PC-3 (cell line): ENCODE data around the gene CNIH3. TPM values are rescaled to one million over a fixed set of nuclear protein-coding genes. Genes with fewer than 3 reads are reported as not detected.
"Not testable (repeated sequence)": the region's sequence is repeated elsewhere in the genome, so short reads cannot be mapped to it uniquely, and the experiment has no call there.

Experiments used
- ATAC-seq: fragments of 200-7000 bp; cut with Tn5 transposase; 2 replicates; pipeline ENCODE4 v1.9.1; 2020; ENCODE audit warnings: mild to moderate bottlenecking, moderate library complexity
- BruUV-seq: library from RNA; stranded (reverse); fragments of 400-500 nt; replicated peaks from 2 replicates; lab custom pipeline; 2021; lab: Mats Ljungman, UMichigan
- CTCF ChIA-PET: fragments of 300-600 bp; sonication (Branson Sonifier 250); formaldehyde crosslinking; loops from one replicate; lab custom pipeline; 2022; ENCODE audit warnings: antibody characterized with exemption; lab: Charles Lee
- POLR2A ChIA-PET: fragments of 300-600 bp; sonication (Branson Sonifier 250); formaldehyde crosslinking; loops from one replicate; lab custom pipeline; 2022; ENCODE audit warnings: antibody characterized with exemption; ENCODE audit not compliant: unreplicated experiment; lab: Charles Lee
- DNase-seq: peaks from one replicate; pipeline ENCODE4 v3.0.0-alpha.2; 2015
- H2AFZ ChIP-seq: fragments of 300-600 bp; sonication (generic); 2 replicates; pipeline ENCODE4 v1.6.0; 2016; ENCODE audit warnings: antibody characterized with exemption, low read length
- H3F3A ChIP-seq: fragments of 300-600 bp; sonication (generic); one replicate; pipeline ENCODE4 v1.6.0; 2017; ENCODE audit warnings: antibody characterized with exemption, low read length, control low read depth, mild to moderate bottlenecking; ENCODE audit not compliant: unreplicated experiment
- H3K27ac ChIP-seq: fragments of 300-600 bp; sonication (generic); 2 replicates; pipeline ENCODE4 v1.5.1; 2016; ENCODE audit warnings: mild to moderate bottlenecking, low read length
- H3K27me3 ChIP-seq: fragments of 300-600 bp; sonication (generic); 2 replicates; pipeline ENCODE4 v1.6.1; 2016; ENCODE audit warnings: low read length, mixed read lengths
- H3K36me3 ChIP-seq: fragments of 300-600 bp; sonication (generic); 2 replicates; pipeline ENCODE4 v1.6.1; 2016; ENCODE audit warnings: low read depth, mixed run types, low read length, mixed read lengths
- H3K4me1 ChIP-seq: fragments of 300-600 bp; sonication (generic); 2 replicates; pipeline ENCODE4 v1.5.1; 2016; ENCODE audit warnings: low read length; ENCODE audit not compliant: insufficient read depth
- H3K4me2 ChIP-seq: fragments of 300-600 bp; sonication (generic); 2 replicates; pipeline ENCODE4 v1.6.0; 2016; ENCODE audit warnings: low read length
- H3K4me3 ChIP-seq: fragments of 300-600 bp; sonication (generic); 2 replicates; pipeline ENCODE4 v1.5.1; 2016; ENCODE audit warnings: mild to moderate bottlenecking, low read length, mixed read lengths
- H3K79me2 ChIP-seq: fragments of 300-600 bp; sonication (generic); 2 replicates; pipeline ENCODE4 v1.6.1; 2017; ENCODE audit warnings: low read length, mixed read lengths
- H3K9ac ChIP-seq: fragments of 300-600 bp; sonication (generic); 2 replicates; pipeline ENCODE4 v1.6.0; 2016; ENCODE audit warnings: mild to moderate bottlenecking, low read length
- H3K9me2 ChIP-seq: fragments of 300-600 bp; sonication (generic); replicated peaks from 2 replicates; pipeline ENCODE4 v1.6.1; 2016; ENCODE audit warnings: mixed run types, low read length, mixed read lengths
- H3K9me3 ChIP-seq: fragments of 300-600 bp; sonication (generic); 2 replicates; pipeline ENCODE4 v1.6.1; 2016; ENCODE audit warnings: low read length, mixed read lengths
- H4K20me1 ChIP-seq: fragments of 300-600 bp; sonication (generic); 2 replicates; pipeline ENCODE4 v1.6.1; 2016; ENCODE audit warnings: low read length, mixed read lengths
- EZH2 ChIP-seq: fragments of 300-600 bp; sonication (generic); IDR thresholded peaks from one replicate; pipeline ENCODE4 v1.6.1; 2017; ENCODE audit warnings: antibody characterized with exemption, mild to moderate bottlenecking, low read length; ENCODE audit not compliant: unreplicated experiment
- EZH2phosphoT487 ChIP-seq: fragments of 300-600 bp; sonication (generic); IDR thresholded peaks from 2 replicates; pipeline ENCODE4 v1.6.1; 2018; ENCODE audit warnings: mild to moderate bottlenecking, antibody characterized with exemption, low read length, borderline replicate concordance
- intact Hi-C: fragments of 100-400 bp; cut with micrococcal nuclease; formaldehyde crosslinking; loops from 2 replicates; pipeline ENCODE4 v1.9.0; 2023
- total RNA-seq: library from RNA; depleted of rRNA; stranded (reverse); fragments of >200 nt; gene quantifications from 2 replicates; pipeline ENCODE4 v1.2.3, GENCODE V29; 2014
- TF ChIP-seq, protein P1 (sequence below): fragments of 300-600 bp; sonication (generic); conservative IDR thresholded peaks from 2 replicates; pipeline ENCODE4 v1.5.1; 2017; ENCODE audit warnings: antibody characterized with exemption, low read depth, mild to moderate bottlenecking, low read length

The CNIH3 gene
- total RNA-seq, 1 experiment from 2014 or later: 7.4 TPM

DNA sequence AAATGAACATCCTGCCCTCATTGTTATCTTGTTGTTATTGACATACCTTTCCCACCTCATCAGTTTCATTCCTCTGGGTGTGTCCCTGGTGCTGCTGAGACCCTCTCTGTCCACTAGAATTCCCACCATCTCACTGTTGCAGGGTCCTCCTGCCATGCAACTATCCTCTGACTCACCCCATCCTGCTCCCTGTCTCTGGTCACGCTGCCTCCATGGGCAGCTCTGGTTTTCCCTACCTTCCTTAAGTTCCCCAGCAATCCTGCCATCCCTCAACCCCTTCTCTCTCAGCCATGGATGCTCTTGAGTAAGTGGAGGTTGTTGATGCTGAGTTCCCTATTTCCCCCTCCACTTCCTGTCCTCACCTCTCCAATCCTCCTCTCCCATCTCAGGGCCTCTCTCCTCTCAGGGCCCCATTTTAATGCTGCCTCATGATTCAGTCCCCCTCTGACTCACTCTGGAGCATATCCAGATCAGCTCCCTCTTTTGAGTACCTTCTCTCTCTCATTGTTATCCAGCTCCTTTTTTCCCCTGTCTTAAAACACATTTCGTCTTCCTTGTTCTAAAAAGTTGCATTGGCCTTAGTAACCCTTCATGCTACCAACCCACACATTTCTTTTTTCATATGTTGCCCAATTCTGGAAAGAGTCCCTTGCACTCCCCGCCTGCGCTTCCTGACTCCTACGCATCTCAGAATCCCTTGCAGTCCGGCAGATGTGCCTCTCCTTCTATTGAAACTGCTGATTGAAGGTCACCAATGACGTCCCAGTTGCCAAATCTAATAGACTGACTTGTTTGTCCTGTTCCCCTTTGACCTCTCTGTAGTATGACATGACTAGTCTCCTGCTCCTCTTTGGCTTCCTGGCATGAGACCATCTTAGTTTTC, 92.0 kb downstream of the CNIH3 start:
- Histone ChIP-seq H3K9me3 (no peaks in the 10 kb centered on the region), H3K9me2 (no peaks in the 10 kb centered on the region), H3K36me3 (no peaks in the 10 kb centered on the region), H3K4me1 (peaks cover 8% of the 10 kb centered on the region; the same call in 1 of the 2 replicates), H4K20me1 (no peaks in the 10 kb centered on the region), H3K4me2 (no peak overlapping the region), H3F3A (no peaks in the 10 kb centered on the region), H3K9ac (no peak overlapping the region), H3K4me3 (no peak overlapping the region), H3K79me2 (no peaks in the 10 kb centered on the region), H2AFZ (no peak overlapping the region), H3K27me3 (no peaks in the 10 kb centered on the region), H3K27ac (no peak overlapping the region)
- intact Hi-C loops: no loop called here
- TF ChIP-seq, protein P1, sequence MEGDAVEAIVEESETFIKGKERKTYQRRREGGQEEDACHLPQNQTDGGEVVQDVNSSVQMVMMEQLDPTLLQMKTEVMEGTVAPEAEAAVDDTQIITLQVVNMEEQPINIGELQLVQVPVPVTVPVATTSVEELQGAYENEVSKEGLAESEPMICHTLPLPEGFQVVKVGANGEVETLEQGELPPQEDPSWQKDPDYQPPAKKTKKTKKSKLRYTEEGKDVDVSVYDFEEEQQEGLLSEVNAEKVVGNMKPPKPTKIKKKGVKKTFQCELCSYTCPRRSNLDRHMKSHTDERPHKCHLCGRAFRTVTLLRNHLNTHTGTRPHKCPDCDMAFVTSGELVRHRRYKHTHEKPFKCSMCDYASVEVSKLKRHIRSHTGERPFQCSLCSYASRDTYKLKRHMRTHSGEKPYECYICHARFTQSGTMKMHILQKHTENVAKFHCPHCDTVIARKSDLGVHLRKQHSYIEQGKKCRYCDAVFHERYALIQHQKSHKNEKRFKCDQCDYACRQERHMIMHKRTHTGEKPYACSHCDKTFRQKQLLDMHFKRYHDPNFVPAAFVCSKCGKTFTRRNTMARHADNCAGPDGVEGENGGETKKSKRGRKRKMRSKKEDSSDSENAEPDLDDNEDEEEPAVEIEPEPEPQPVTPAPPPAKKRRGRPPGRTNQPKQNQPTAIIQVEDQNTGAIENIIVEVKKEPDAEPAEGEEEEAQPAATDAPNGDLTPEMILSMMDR: no peak
- TF ChIP-seq EZH2 (no peak), EZH2phosphoT487 (no peak)
- peak; percentile 72 for ATAC-seq
- BruUV-seq: no TSS peak
- CTCF ChIA-PET: interaction anchor here (0.6 kb wide), 1 partner anchor 11 kb away, joined by 3 read pairs; no protein-coding TSS in a partner anchor
- DNase-seq: peak; percentile 62
- POLR2A ChIA-PET: no interaction called here

- peak; percentile 17 for DNase-seq
- BruUV-seq: no TSS peak
- Histone ChIP-seq H3K27ac (no peak overlapping the region), H3K79me2 (no peaks in the 10 kb centered on the region), H3K9ac (no peak overlapping the region), H3K9me3 (no peaks in the 10 kb centered on the region), H3F3A (no peaks in the 10 kb centered on the region), H4K20me1 (no peaks in the 10 kb centered on the region), H3K9me2 (no peaks in the 10 kb centered on the region), H3K27me3 (no peaks in the 10 kb centered on the region), H2AFZ (no peak overlapping the region), H3K36me3 (no peaks in the 10 kb centered on the region), H3K4me3 (no peak overlapping the region), H3K4me2 (no peak overlapping the region), H3K4me1 (peaks cover 8% of the 10 kb centered on the region; the same call in 1 of the 2 replicates)
- intact Hi-C loops: no loop called here
- POLR2A ChIA-PET: interaction anchor here (0.6 kb wide), 1 partner anchor 40 kb away, joined by 4 read pairs; no protein-coding TSS in a partner anchor
- no peak for TF ChIP-seq EZH2
- CTCF ChIA-PET: no interaction called here
- no peak; the same call in 1 of the 2 replicates for ATAC-seq
Observed at GRCh38 chr1:224710196-224710595, 94.1 kb downstream of the CNIH3 start.

DNA sequence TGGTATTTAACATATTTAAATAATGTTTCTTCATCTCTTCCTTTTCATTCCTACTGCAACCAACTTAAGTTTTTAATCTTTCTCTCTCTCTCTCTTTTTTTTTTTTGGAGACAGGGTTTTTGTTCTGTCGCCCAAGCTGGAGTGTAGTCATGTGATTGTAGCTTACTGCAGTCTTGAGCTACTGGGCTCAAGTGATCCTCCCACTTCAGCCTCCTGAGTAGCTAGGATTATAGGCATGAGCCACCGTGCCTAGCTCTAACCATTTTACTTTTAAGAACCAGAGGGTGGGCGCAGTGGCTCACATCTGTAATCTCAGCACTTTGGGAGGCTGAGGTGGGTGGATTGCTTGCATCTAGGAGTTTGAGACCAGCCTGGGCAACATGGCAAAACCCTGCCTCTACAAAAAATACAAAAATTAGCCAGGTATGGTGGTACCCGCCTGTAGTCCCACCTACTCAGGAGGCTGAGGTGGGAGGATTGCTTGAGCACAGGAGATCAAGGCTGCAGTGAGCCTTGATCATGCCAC, 95.2 kb downstream of the CNIH3 start:
- H3K36me3 ChIP-seq, H3K9me3 ChIP-seq, BruUV-seq, H3K4me1 ChIP-seq, H3F3A ChIP-seq, CTCF ChIA-PET, ATAC-seq, POLR2A ChIA-PET, H3K79me2 ChIP-seq, DNase-seq, H3K4me3 ChIP-seq, H3K27me3 ChIP-seq, H3K4me2 ChIP-seq, H3K9me2 ChIP-seq, H2AFZ ChIP-seq, H3K27ac ChIP-seq, intact Hi-C loops, H4K20me1 ChIP-seq, H3K9ac ChIP-seq: not testable (repeated sequence)
